ENCODE data around the gene ERCC1. TPM values are rescaled to one million over a fixed set of nuclear protein-coding genes. Genes with fewer than 3 reads are reported as not detected.

ERCC1 gene
- total and polyA plus RNA-seq, 2 of the 13 experiments (the other 11 are each of a cell fraction or from before 2014, with no cell fraction given): 40.0 to 66.4 TPM

DNA sequence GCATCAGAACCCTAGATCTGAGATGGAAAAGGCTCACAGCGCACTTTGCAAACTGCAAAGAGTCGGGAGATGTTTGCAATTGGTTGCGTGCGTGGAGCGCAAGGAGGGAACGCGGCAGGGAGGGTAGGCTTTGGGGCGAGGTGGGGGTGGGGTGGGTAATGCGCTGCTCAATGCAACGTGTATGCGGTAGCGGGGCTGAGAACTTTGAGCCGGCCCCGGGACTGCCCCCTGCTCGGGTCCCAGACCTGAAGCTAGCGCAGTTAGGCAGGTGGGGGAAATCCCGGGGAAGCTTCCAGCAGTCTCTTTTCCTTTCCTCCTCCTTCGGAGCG lies 45.0 kb upstream of the ERCC1 start (continued):
- TF ChIP-seq ZBTB43 (CRISPR knock-in tag; conservative IDR thresholded peaks at IDR 0.05) (no peak), GMEB2 (CRISPR knock-in tag; IDR thresholded peaks at IDR 0.05; ENCODE audit: low read depth) (no peak), ZBTB38 (CRISPR knock-in tag; IDR thresholded peaks at IDR 0.05) (no peak), TRIM24 (CRISPR knock-in tag; IDR thresholded peaks at IDR 0.05) (no peak), GMEB1 (CRISPR knock-in tag; IDR thresholded peaks at IDR 0.05; ENCODE audit: borderline replicate concordance) (no peak), ATRX (CRISPR knock-in tag; IDR thresholded peaks at IDR 0.05; ENCODE audit: borderline replicate concordance) (no peak), POLR2A (IDR thresholded peaks at IDR 0.05; ENCODE audit: insufficient read depth in 1 of 2, low read depth in 2 of 2, low read length in 2 of 2) (no peak), NFYC (CRISPR knock-in tag; IDR thresholded peaks at IDR 0.05) (no peak), NONO (IDR thresholded peaks at IDR 0.05) (no peak), NONO (CRISPR knock-in tag; conservative IDR thresholded peaks at IDR 0.05) (peak; percentile 44), ELF4 (CRISPR knock-in tag; IDR thresholded peaks at IDR 0.05; ENCODE audit: borderline replicate concordance) (no peak), NPAS2 (CRISPR knock-in tag; IDR thresholded peaks at IDR 0.05; ENCODE audit: borderline replicate concordance) (no peak), ZNF430 (CRISPR knock-in tag; IDR thresholded peaks at IDR 0.05) (no peak), GFI1 (CRISPR knock-in tag; IDR thresholded peaks at IDR 0.05; ENCODE audit: borderline replicate concordance) (no peak), ZBTB3 (CRISPR knock-in tag; IDR thresholded peaks at IDR 0.05; ENCODE audit: borderline replicate concordance, low read depth) (no peak), RFX5 (IDR thresholded peaks at IDR 0.05; ENCODE audit: low read depth, low read length) (no peak), THAP8 (CRISPR knock-in tag; IDR thresholded peaks at IDR 0.05; ENCODE audit: borderline replicate concordance) (no peak), ZNF337 (CRISPR knock-in tag; IDR thresholded peaks at IDR 0.05; ENCODE audit: borderline replicate concordance, low read depth) (no peak), PCBP2 (optimal IDR thresholded peaks at IDR 0.05; ENCODE audit: low read depth, low read length, poor library complexity, severe bottlenecking) (no peak), GZF1 (CRISPR knock-in tag; IDR thresholded peaks at IDR 0.05) (0 out of 2 replicates have a peak, but pooled peaks have one; percentile 19)
- TF ChIP-seq, protein P1, sequence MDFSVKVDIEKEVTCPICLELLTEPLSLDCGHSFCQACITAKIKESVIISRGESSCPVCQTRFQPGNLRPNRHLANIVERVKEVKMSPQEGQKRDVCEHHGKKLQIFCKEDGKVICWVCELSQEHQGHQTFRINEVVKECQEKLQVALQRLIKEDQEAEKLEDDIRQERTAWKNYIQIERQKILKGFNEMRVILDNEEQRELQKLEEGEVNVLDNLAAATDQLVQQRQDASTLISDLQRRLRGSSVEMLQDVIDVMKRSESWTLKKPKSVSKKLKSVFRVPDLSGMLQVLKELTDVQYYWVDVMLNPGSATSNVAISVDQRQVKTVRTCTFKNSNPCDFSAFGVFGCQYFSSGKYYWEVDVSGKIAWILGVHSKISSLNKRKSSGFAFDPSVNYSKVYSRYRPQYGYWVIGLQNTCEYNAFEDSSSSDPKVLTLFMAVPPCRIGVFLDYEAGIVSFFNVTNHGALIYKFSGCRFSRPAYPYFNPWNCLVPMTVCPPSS (IDR thresholded peaks at IDR 0.05): no peak
- TF ChIP-seq, protein P2, sequence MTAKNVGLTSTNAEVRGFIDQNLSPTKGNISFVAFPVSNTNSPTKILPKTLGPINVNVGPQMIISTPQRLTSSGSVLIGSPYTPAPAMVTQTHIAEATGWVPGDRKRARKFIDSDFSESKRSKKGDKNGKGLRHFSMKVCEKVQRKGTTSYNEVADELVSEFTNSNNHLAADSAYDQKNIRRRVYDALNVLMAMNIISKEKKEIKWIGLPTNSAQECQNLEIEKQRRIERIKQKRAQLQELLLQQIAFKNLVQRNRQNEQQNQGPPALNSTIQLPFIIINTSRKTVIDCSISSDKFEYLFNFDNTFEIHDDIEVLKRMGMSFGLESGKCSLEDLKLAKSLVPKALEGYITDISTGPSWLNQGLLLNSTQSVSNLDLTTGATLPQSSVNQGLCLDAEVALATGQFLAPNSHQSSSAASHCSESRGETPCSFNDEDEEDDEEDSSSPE (CRISPR knock-in tag; IDR thresholded peaks at IDR 0.05): no peak
